ENCODE data around the gene PPP2R5C.

Gene PPP2R5C

DNA sequence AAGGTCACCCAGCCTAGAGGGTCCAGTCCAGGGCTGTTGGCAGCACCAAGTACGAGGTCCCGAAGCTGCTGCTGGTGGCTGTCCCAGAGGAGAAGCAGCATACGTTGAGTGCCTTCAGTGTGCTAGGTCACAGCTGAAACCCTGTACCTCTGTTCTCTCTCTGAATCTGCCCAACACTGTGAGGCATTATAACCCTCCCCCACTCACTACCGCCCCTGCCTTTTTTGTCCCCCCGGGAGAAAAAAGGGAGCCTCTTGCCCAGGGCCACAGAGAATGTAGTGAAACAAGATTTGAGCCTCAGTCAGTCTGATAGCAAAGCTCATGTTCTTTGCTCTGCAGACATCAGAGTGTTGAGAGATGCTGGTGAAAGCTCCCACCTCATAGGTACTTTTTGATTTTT, 53.4 kb downstream of the PPP2R5C start:
- no peak for DNase-seq (ENCODE audit: low read depth)

DNA sequence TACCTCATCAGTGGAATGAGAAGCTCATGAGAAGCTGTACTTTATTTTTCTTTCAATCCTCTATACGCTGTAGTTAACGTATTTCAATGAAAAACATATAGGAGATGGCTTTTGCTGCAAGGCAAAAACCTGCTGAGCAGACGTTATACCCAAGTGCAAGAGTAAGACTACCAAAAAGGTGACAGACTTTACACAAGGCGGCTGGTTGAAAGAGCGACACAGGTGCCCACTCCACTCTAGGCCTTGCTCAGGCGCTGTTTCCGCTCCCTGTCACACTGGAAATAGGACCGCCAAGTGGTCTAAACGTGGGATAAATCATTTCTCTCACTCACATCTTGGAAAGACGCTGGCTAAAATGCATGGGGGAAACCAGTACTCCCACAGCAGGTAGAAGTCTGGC, 54.5 kb downstream of the PPP2R5C start:
- no peak for DNase-seq (ENCODE audit: low read depth)

DNA sequence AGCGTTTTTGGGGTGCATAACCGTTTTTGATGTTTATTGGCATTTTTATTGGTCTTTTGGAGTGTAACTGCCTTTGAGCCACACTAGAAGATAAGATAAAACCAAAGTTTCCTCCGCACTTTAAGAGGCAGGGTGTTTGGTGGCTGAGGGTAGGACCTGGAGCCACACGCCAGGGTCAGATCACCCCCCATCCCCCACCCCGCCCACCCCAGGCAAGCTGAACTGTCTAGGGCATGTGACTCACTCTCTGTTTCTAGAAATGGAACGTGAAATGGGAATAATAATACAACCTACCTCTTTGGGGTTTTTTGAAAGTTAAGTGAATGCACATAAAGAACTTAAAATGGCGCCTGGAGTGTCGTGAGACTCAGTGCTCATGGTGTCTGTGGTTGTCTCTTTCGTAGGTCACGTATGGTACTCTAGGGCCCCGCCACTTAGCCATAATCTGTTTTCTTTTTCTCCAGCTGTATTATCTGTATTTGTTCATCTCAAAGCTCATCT, 56.0 kb downstream of the PPP2R5C start:
- DNase-seq (ENCODE audit: low read depth), result no peak

DNA sequence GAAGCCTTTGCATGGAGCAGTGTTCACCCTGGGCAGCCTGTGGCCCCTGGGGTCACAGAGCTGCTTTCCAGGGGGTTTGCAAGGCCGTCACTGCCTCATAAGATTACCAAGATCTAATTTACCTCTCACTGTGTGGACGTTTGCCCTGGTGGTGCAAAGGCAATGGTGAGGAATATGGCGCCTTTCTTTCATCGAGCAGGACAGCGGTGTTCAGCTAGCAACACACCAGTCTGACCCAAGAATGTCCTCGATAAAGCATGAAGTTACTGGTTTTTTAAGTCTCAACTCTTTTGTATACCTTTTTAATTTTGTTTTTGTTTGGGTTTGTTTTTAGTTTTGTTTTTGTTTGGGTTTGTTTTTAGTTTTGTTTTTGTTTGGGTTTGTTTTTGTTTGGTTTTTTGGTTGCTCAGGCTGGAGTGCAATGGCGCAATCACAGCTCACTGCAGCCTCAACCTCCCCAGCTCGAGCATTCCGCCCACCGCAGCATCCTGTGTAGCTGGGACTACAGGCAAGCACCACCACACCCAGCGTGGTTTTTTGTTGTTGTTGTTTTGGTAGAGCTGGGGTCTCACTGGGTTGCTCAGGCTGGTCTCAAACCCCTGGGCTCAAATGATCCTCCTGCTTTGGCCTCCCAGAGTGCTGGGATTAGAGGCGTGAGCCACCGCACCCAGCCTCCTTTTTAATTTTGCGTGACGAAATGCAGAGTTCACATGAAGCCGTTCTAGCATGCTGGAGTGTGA, 57.9 kb downstream of the PPP2R5C start:
- no peak for DNase-seq (ENCODE audit: low read depth)

DNA sequence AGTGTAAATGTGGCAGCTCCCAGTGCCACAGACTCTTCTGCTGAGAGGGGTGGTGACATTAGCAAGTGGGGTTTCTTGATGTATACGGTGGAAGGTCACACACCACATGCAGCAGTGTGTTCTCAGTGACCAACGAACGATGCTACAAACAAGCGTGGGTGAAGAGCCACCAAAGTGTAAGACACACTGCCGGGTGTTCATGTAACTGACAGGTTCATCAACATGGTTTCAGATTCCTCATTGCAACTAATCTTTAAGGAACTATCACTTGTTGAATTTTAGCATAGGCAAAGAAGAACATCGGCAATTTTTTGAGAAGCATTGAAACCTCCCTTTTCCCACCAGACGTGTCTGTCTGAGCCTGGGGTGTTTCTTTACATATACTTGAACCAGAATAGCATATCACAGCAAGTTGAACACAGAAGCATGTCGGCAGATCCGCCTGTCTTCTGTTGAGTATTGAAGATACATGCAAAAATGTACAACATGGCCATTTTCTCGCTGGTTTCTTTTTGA, 58.8 kb downstream of the PPP2R5C start:
- no peak for DNase-seq (ENCODE audit: low read depth)

DNA sequence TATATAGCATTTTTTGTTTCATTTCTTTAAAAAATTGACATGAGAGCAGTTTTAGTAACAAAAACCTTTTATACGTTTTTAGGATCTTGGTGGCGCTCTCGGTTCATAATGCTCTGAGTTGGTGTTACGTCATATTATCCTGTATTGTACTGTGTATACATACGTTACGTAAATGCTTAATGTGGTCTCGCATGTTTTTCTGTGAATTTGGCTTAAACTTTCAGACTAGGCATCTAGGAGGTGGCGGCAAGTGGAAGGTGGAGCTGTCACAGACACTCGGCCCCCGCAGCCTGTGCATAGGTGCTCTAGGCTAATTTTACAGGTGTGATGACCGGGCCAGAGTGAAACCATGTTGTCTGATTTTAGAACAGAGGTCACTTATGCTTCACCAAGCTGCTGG, 60.0 kb downstream of the PPP2R5C start:
- DNase-seq (ENCODE audit: low read depth), result no peak

DNA sequence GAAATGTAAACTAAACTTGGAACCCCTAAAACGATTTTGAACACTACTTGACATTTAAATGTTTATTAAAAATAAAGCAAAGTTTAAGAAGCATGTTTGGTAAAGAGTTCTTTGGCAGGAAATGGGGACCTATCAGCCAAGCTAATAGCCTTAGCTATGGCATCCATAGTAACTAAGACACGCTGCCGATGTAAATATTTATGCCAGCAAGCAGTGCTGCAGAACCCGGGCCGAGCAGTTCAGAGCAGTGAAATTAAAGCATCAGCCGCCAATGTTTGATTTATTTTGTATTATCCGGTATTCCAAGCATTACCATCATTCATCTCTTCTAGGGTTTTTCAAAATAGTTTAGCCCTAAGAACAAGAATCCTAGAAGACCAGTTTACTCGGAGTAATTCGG, 61.6 kb downstream of the PPP2R5C start:
- DNase-seq (ENCODE audit: low read depth), result no peak

DNA sequence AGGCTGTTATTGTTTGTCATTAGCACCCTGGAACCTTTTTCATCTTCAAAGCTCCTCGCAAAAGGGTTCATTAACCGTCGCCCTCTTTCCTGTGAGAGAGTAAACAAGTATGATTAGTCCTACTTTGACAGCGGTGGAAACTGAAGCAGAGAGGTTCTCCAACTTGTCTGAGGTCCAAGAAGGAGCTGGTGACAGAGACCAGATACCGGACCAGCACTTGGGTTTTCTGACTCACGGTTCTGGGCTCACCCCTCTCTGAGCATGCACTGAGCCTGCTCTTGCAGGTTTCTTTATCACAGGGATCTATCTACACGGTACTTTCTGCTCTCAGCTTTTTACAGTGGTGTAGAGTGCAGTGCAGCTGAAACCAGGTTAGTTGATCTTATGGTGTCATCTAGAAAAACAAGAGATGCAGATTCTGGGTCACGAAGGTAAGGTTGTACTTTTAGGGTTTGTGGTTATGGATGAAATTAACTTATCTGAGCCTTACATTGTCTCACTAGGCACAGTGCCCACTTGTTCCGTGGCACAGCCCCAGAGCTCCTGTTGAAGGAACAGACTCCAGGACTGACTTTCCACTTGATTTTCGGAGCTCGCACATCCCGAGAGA, 62.1 kb downstream of the PPP2R5C start:
- DNase-seq (ENCODE audit: low read depth), result no peak

DNA sequence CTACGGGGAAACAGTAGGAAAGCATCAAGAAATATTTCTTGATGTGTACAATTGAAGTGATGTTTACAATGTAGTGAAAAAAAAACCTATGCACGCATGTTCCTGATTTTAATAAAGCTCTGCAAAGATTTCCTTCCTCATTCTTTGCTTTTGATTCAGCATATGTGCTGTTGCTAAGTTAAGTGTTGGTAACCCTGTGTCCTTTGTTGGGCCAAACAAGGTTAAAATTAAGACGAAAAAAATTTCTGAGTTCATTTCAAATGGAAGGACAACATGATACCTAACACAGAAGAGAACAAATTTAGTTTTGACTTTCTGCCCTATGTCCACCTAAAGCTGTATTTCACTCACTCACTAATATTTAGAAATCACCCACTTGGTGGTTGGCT, 62.8 kb downstream of the PPP2R5C start:
- DNase-seq (ENCODE audit: low read depth), result no peak

DNA sequence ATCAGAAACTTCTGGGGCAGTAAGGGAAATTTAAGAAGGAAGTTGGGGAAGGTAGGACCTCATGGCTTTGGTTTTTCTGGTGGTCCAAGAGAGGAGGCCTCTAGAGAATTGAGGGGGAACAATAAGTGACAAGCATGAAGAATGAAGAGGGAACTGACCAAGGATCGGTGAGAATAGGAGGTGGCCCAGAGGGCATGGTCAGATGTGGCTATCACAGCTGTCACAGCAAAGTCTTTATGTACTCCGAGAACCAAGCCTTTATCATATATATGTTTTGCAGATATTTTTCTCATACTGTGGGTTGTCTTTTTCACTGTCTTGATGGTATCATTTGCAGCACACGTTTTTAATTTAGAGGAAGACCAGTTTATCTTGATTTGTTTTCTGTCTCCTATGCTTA, 64.3 kb downstream of the PPP2R5C start:
- DNase-seq (ENCODE audit: low read depth), result no peak

DNA sequence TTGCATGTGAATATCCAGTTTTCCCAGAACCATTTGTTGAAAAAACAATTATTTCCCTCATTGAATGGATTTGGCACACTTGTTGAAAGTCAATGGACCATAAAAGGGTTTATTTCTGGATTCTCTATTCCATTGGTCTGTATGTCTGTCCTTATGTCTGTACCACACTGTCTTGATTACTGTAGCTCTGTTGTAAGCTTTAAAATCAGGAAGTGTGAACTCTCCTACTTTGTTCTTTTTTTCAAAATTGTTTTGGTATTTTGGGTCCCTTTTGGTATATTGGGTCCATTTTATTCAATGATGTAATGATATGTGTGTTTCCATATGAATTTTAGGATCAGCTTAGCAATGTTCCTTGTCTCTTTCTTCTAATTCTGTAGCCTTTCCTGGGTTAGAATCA, 64.8 kb downstream of the PPP2R5C start:
- DNase-seq (ENCODE audit: low read depth), result no peak

DNA sequence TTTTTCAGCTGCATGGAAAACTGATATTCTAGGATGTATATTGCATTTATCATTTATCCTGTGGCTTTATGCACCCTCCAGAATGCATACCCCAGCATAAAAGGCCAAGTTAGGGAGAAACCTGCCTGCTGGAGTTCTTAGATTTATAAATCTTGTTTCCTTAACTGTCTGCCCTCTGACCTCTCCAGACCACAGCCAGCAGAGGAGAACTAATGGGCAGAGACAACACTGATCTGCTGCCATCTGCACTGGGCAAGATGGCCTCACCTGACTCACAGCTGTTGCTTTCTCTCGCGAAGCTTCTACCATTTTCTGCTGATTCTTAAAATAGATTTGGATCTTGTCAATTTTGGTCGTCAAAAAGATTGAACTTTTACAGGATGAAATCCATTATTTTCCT, 65.8 kb downstream of the PPP2R5C start:
- DNase-seq (ENCODE audit: low read depth), result no peak

DNA sequence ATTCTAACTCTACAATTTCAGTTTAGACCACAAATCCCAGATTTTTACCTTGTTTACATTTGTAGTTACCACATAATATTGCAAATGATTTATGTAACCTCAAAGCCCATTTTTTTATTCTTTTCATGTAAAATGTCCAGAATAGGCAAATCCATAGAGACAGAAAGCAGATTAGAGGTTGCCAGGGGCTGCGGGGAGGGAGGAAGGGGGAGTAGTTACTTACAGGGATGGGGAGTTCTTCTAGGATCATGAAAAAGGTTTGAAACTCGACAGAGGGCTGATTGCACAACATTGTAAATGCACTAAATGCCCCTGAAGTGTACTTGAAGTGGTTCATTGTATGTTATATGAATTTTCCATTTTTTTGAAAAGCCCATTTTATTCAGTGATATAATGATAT, 66.5 kb downstream of the PPP2R5C start:
- no peak for DNase-seq (ENCODE audit: low read depth)

DNA sequence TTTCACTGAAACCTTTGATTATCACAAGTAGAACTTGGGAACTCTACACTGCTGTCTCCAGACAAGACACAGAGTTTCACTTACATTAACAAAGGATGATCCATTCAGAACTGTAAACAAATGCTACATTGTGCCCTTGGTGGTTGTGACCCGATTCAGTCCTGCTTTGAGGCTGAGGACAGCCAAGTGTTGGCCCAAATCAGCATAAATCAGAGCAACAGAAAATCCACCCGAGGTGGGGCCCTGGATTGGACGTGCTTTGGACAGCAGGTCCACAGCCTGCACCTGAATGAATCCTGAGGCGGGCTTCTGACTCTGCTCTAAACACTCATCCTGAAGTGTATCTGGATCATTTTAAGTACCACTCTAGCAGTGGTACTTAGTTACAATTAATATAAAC, 68.8 kb downstream of the PPP2R5C start:
- DNase-seq (ENCODE audit: low read depth), result no peak

DNA sequence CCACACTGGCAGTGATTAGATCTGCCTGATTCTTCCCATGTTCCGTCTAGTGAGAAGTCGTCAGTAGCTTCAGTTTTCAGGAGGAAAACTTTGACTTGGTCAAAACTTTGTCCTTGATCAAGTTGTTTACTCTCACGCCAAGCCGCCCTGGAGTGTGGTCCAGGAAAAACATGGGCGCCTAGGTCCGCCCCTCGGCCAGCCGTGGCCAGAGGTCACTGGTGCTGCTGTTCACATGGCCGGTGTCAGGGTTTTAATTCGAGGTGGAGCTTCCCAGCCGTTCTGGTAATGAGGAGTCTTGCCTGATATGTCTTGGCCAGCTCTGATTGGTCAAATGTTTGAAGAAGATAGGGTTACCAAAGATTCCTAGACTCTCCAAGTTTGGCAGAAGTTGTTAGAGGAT, 71.5 kb downstream of the PPP2R5C start:
- DNase-seq (ENCODE audit: low read depth), result no peak

DNA sequence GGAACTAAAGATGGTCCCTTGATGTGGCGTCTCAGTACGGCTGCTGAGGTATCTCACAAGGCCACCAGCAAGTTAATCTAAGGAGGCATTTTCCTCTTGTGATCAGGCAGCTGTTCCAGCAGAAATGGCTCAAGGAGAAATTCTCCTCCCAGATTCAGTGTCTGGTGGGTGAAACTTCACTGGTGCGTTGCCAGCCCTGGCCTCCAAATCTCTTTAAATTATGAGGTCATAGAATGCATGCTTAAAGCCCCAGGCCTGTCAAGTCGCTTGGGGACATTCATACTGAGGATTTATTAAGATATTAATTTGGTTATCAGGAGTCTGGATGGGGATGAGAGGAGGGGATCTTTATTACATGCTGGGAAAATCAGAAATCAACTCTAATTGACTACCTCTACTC, 72.9 kb downstream of the PPP2R5C start:
- DNase-seq (ENCODE audit: low read depth), result no peak

DNA sequence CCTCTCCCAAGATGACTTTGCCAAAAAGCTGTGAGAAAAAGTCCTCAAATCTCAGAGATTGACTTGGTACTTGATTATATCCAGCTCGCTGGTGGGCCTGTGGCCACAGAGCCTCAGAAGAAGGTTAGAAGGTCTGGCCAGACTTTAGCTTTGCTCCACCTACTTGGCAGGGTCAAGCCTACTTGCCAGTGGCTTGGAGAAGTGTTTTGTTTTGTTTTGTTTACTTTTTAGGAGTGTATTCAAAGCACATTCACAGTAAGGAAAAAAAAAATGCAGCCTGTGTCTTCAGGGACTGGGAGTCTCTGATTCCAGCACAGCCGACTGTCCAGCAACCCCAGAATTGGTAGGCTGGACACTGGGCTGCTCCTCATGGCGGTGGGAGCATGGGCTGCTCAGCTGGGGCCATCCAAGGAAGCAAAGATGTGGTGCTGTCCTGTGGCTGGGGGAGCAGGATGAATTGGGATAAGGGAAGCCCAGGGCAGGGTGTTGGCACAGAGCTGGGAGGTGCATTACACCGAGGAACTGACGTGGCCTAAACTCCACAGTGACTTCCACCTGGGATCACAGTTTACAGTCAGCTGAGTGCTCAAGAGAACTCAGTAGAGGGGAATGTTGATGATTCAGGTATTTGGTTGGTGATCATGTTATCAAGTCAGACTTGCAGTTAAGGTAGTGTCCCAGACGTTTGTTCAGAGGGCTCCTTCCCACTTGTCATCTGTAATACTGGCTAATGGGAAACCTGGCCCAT, 73.5 kb downstream of the PPP2R5C start:
- DNase-seq (ENCODE audit: low read depth), result no peak

DNA sequence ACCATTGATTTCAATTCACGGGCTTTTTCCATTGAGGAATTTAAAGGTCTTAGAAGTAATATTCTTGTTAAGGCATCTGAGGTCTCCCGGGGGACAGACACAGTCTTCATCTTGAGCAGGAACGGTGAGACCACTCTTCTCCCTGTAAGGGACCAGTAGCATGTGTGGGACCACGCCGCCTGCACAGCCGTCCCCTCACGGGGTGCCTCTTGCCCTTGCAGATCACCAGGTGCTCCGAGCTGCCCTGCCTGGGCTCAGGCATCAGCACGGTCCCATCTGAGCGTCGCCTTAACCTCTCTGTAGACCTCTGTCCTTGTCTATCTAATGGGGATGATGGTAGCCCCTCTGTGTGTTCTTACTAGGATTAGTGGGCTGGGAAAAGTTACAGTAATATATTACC, 74.1 kb downstream of the PPP2R5C start:
- DNase-seq (ENCODE audit: low read depth), result no peak

DNA sequence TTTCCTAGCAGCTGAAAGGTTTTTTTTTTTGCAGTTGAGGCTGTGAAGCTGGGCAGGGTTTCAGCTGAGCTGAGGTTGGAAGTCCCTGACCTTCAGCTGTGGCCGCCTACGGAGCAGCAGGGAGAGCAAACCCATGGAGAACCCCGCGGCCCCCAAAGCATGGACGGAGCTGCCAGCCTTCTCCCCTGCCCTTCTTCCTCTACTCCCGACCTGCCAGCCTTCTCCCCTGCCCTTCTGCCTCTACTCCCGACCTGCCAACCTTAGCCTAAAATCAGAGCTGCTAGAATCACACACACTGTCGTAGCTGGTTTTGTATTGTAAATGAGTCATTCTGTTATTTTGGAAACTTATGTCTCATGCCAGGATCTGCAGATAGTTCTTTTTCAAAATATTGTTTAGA, 74.6 kb downstream of the PPP2R5C start:
- no peak for DNase-seq (ENCODE audit: low read depth)

DNA sequence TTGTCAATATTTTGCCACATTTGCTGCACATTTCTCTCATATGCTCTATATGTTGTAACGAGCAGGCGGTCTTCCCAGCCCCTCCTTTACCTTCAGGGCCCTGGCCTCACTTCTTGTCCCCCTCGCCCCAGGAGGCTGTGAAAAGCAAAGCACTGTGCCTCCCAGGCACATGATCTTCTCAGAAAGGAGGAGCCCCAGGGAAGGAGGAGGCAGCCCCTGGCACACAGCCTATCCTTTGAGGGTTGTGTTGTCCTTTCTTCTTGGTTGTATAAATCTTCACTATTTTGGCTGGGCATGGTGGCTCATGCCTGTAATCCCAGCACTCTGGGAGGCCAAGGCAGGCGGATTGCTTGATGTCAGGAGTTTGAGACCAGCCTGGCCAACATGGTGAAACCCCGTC, 77.0 kb downstream of the PPP2R5C start:
- no peak for DNase-seq (ENCODE audit: low read depth)

DNA sequence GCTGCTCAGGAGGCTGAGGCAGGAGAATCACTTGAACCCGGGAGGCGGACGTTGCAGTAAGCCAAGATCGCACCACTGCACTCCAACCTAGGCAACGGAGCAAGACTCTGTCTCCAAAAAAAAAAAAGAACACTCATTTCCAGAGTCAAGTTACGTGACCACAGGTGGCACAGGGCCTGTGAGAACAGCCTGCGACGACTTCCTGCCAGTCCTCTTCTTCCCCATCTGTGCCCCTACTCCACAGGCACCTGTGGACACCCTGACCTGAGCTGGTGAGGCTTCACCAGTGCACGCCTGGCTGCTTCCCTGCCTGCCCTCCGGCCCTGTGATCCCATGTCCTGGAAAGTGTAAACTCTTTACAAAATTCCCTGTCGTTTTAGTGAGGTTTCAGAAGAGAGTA, 77.7 kb downstream of the PPP2R5C start:
- DNase-seq (ENCODE audit: low read depth), result no peak

DNA sequence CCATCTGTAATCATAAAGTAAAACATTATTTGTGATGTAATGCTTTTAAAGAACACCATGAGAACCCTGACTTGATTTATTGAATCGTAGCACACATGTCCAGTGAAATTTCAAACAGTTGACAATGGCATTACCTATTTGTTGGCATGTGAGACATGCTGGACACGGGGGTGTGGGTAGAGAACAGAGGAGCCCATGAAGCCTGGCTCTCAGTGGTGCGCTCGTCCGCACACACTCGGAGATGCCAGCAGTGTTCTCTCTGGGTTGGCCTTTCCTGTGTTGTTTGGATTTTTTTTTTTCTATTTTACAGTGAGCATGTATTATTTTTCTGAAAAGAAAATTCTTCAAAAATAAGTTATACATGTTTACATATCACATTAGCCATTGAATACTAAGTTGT, 78.2 kb downstream of the PPP2R5C start:
- no peak for DNase-seq (ENCODE audit: low read depth)

Data from HS-5 (cell line).